Vagina (tissue), 2 donors: ENCODE results near the gene SKAP1.

Experiments
- CTCF ChIP-seq, 3 experiments: fragments of 450-650 bp in 2 of 3; fragments of 200-600 bp in 1 of 3; sonication (generic) in 1 of 3; IDR thresholded peaks; one replicate each; pipeline ENCODE4 v1.5.1; 2017 to 2019; ENCODE audit warnings: antibody characterized with exemption in 3 of 3, mild to moderate bottlenecking in 2 of 3, moderate library complexity in 2 of 3
- POLR2AphosphoS5 ChIP-seq, 2 donors: sonication (generic); formaldehyde crosslinking; IDR thresholded peaks; one replicate each; pipeline ENCODE4 v1.9.0; 2017; ENCODE audit warnings: antibody characterized with exemption in 2 of 2, mild to moderate bottlenecking in 2 of 2, low read depth in 1 of 2; ENCODE audit not compliant: insufficient read depth in 1 of 2

DNA sequence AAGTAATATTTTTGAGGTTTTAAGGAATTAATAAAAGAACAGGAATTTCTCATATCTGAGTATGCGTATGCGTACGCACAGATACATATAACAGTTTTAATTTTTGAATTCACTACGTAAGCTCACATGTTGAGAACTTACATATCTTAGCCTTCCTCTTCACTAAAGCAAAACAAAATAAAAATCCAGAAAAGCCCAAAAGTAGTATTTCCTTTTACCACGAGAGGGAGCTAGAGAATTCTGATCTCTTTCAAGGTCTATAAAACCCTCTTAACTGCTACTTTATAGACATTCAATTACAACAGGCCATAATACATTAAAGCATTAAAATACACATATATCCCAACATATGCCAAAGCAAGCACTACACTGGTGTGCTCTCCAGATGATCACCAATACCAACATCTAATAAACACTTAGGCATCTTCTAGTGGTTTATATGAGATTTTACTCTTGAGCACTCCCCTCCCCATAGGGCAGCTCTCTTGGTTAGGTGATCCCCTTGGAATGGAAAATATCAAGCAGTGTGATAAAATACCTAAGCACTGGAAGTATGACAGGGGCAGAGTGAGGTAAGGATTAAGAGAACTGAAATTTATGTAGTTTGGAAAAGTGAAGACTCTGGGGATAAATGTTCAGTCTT lies 94.0 kb downstream of the SKAP1 start:
- TF ChIP-seq CTCF (IDR thresholded peaks at IDR 0.05) (peak; percentile 50 to 66 (median 59)), POLR2AphosphoS5 (IDR thresholded peaks at IDR 0.05; ENCODE audit: insufficient read depth in 1 of 2, low read depth in 1 of 2) (no peak)
